Common myeloid progenitor, CD34-positive (primary cell): ENCODE measurements around the gene CFAP45.

Experiments used
- CTCF ChIA-PET: fragments of 350-600 bp; sonication (Branson Sonifier 250); formaldehyde crosslinking; loops from one replicate; lab custom pipeline; 2021; ENCODE audit warnings: antibody characterized with exemption; lab: Charles Lee
- POLR2A ChIA-PET: fragments of 350-600 bp; sonication (Branson Sonifier 250); formaldehyde crosslinking; loops from one replicate; lab custom pipeline; 2021; ENCODE audit warnings: antibody characterized with exemption; lab: Charles Lee
- DNase-seq, 3 donors: peaks; one replicate each; pipeline versions ENCODE4 v3.0.0 to v3.0.0-alpha.2; 2013
- H3K27ac ChIP-seq, 2 experiments: 1 replicate in 1 of 2; 2 replicates in 1 of 2; pipeline ENCODE4 v1.7.0; 2013; ENCODE audit warnings: inconsistent platforms in 2 of 2, low read length in 2 of 2, mild to moderate bottlenecking in 2 of 2, low read depth in 1 of 2, moderate library complexity in 1 of 2; ENCODE audit not compliant: severe bottlenecking in 2 of 2, insufficient read depth in 1 of 2, poor library complexity in 1 of 2
- H3K27me3 ChIP-seq, 5 experiments: replicated peaks in 2 of 5; 1 replicate in 3 of 5; 2 replicates in 2 of 5; pipeline versions ENCODE4 v1.6.1 to v1.7.0; 2013; ENCODE audit warnings: low read length in 4 of 5, mild to moderate bottlenecking in 2 of 5, moderate library complexity in 2 of 5, inconsistent platforms in 1 of 5; ENCODE audit not compliant: insufficient read depth in 5 of 5, control insufficient read depth in 4 of 5
- H3K36me3 ChIP-seq, 4 experiments: 1 replicate in 2 of 4; 2 replicates in 2 of 4; pipeline versions ENCODE4 v1.6.1 to v1.7.0; 2013; ENCODE audit warnings: low read length in 3 of 4, control low read depth in 1 of 4, mild to moderate bottlenecking in 1 of 4; ENCODE audit not compliant: control insufficient read depth in 4 of 4, insufficient read depth in 4 of 4
- H3K4me1 ChIP-seq, 4 experiments: 1 replicate in 3 of 4; 2 replicates in 1 of 4; pipeline versions ENCODE4 v1.6.1 to v1.7.1; 2013; ENCODE audit warnings: low read length in 3 of 4, mild to moderate bottlenecking in 3 of 4, control low read depth in 1 of 4, inconsistent platforms in 1 of 4, moderate library complexity in 1 of 4; ENCODE audit not compliant: control insufficient read depth in 4 of 4, insufficient read depth in 4 of 4; ENCODE audit errors: control extremely low read depth in 1 of 4
- H3K4me3 ChIP-seq, 7 experiments: 1 replicate in 4 of 7; 2 replicates in 3 of 7; pipeline versions ENCODE4 v1.5.1 to v1.7.0; 2013; ENCODE audit warnings: mild to moderate bottlenecking in 7 of 7, low read length in 6 of 7, moderate library complexity in 6 of 7, inconsistent platforms in 2 of 7, low read depth in 2 of 7, control low read depth in 1 of 7; ENCODE audit not compliant: insufficient read depth in 4 of 7, control insufficient read depth in 1 of 7; ENCODE audit errors: extremely low read depth in 1 of 7
- H3K9me3 ChIP-seq, 5 experiments: 1 replicate in 4 of 5; 2 replicates in 1 of 5; pipeline versions ENCODE4 v1.6.1 to v1.7.1; 2013; ENCODE audit warnings: low read length in 4 of 5, mild to moderate bottlenecking in 2 of 5, inconsistent platforms in 1 of 5, low read depth in 1 of 5, moderate library complexity in 1 of 5; ENCODE audit not compliant: control insufficient read depth in 4 of 5, insufficient read depth in 2 of 5; ENCODE audit errors: control extremely low read depth in 1 of 5
- WGBS: methylation state at CpG from one replicate; pipeline ENCODE4 v1.1.5; 2013; ENCODE audit not compliant: insufficient coverage; 5-methylcytosine and 5-hydroxymethylcytosine counted together

CFAP45 gene

DNA sequence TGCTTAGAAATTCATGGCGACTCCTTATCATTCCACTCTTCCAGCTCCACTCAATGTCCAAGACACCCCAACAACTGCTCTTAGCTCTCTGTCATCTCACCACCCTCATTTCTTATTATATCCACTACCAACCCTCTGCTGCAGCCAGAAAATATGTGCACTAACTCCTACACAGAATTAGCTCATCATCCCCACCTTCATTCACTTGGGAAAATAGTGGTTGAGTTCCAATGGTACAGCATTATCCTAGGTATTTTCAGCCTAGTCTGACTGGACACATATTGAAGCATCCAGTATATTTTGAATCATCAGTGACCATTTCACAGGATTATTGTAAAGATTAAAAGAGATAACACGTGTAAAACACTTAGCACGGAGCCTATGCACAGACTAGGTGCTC, 20.8 kb downstream of the CFAP45 start:
- Histone ChIP-seq H3K36me3 (no peaks in the 10 kb centered on the region), H3K9me3 (no peaks in the 10 kb centered on the region), H3K4me3 (no peak overlapping the region), H3K27me3 (no peaks in the 10 kb centered on the region), H3K27ac (no peak overlapping the region), H3K4me1 (peaks cover 0 to 25% (median 13%) of the 10 kb centered on the region in 4 experiments)
- 92% methylated on average over 1 of the region's 3 CpGs for WGBS
- ChIA-PET POLR2A (no interaction called here), CTCF (interaction anchor here (0.9 to 5.9 kb wide), 8 partner anchors 9 to 129 kb away, joined by 3 to 57 read pairs (median 4); no protein-coding TSS in a partner anchor)
- DNase-seq: no peak

DNA sequence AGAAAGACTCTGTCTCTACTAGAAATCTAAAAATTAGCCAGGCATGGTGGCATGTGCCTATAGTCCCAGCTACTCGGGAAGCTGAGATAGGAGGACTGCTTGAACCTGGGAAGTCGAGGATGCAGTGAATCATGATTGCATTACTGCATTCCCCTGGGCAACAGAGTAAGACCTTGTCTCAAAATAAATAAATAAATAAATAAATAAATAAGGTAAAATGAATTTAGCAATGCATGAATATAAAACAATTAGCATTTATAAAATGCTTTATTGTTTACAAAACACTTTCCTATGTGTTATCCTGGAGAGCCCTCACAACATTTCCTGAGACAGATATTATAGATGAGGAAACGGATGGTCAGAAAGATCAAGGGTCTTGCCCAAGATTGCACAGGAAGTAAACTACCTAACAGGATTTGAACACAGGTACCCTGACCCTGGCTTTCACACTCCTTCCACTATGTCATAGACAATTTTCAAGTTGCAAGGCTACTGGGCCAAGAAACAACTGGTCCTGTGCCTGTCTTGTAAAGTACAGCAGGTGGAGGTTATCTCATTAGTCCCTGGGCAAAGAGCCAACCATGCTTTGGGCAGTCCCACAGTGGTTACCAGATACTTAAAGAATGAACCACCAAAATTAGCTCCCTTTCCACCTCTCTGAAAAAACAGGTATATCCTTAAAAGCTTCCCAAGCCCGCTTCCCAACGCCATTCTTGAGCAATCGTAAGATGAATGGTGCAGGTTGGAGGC, 22.1 kb downstream of the CFAP45 start:
- CTCF ChIA-PET: interaction anchor here (5.2 to 5.9 kb wide), 2 partner anchors 14 to 79 kb away, joined by 27 to 57 read pairs; no protein-coding TSS in a partner anchor
- no peak for DNase-seq
- POLR2A ChIA-PET: interaction anchor here (0.8 kb wide), 1 partner anchor 12 kb away, joined by 3 read pairs; no protein-coding TSS in a partner anchor
- H3K36me3 ChIP-seq: no peaks in the 10 kb centered on the region
- H3K27me3 ChIP-seq: no peaks in the 10 kb centered on the region
- WGBS: 100% methylated on average over 5 of the region's 6 CpGs
- no peak overlapping the region for H3K4me3 ChIP-seq
- peaks cover 0 to 25% (median 13%) of the 10 kb centered on the region in 4 experiments for H3K4me1 ChIP-seq
- H3K27ac ChIP-seq: no peak overlapping the region
- H3K9me3 ChIP-seq: no peaks in the 10 kb centered on the region

DNA sequence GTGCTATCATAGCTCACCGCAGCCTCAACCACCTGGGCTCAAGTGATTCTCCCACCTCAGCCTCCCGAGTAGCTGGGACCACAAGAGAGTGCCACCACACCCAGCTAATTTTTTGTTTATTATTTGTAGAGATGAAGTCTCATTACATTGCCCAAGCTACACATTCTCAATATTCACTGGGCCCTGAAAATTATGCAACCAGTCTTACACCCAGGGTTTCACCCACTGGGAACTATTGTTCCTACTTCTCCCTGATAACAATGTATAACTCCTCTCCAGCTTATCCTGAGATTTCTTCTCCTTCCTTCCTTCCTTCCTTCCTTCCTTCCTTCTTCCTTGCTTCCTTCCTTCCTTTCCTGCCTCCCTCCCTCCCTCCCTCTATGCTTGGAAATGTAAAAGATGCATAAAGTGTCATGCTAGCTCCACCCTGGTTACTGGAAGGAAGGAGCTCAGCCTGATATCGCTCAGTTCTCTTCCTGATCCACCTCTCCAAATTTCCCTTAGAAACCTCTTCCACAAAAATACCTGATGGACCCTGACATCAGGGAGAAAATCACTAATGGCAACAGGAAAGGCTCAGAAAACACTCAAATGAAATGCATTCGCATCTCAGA, 26.3 kb downstream of the CFAP45 start:
- H3K9me3 ChIP-seq: no peaks in the 10 kb centered on the region
- POLR2A ChIA-PET: interaction anchor here (0.6 kb wide), 1 partner anchor 18 kb away, joined by 3 read pairs; no protein-coding TSS in a partner anchor
- H3K36me3 ChIP-seq: no peaks in the 10 kb centered on the region
- DNase-seq: no peak
- no peak overlapping the region for H3K27ac ChIP-seq
- peaks cover 0 to 15% (median 8%) of the 10 kb centered on the region in 4 experiments for H3K4me1 ChIP-seq
- 83% methylated on average over 1 of the region's 4 CpGs for WGBS
- H3K27me3 ChIP-seq: no peaks in the 10 kb centered on the region
- no peak overlapping the region for H3K4me3 ChIP-seq
- CTCF ChIA-PET: interaction anchor here (1.0 to 4.0 kb wide), 5 partner anchors 17 to 93 kb away, joined by 3 to 19 read pairs (median 7); partner anchors contain the start of gene DUSP23

DNA sequence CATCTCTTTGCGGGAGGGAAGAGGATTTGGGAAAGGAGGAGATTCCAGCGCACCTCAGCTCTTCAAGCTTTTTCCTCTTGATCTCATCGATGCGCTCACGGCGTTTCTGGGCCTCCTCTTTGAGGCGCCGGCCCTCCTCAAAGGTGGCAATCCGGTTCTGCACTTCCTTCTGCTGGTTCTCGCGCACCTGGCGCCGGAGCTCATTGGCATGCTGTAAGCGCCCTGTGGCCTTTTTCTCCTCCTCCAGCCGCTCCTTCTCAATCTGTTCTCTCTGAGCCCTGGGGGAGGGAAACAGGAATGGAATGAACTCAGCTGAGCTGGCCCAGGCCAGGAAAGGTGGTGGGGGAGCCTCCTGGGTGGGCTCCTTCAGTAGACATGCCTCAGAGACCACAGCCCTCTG, 27.1 kb downstream of the CFAP45 start:
- POLR2A ChIA-PET: interaction anchor here (0.6 kb wide), 1 partner anchor 18 kb away, joined by 3 read pairs; no protein-coding TSS in a partner anchor
- Histone ChIP-seq H3K27ac (no peak overlapping the region), H3K4me1 (peaks cover 0 to 16% (median 8%) of the 10 kb centered on the region in 4 experiments), H3K36me3 (no peaks in the 10 kb centered on the region), H3K4me3 (no peak overlapping the region), H3K27me3 (no peaks in the 10 kb centered on the region), H3K9me3 (no peaks in the 10 kb centered on the region)
- CTCF ChIA-PET: interaction anchor here (0.5 to 4.0 kb wide), 7 partner anchors 16 to 451 kb away, joined by 3 to 19 read pairs (median 7); no protein-coding TSS in a partner anchor
- no peak for DNase-seq
- WGBS: 98% methylated on average over 7 of the region's 15 CpGs

DNA sequence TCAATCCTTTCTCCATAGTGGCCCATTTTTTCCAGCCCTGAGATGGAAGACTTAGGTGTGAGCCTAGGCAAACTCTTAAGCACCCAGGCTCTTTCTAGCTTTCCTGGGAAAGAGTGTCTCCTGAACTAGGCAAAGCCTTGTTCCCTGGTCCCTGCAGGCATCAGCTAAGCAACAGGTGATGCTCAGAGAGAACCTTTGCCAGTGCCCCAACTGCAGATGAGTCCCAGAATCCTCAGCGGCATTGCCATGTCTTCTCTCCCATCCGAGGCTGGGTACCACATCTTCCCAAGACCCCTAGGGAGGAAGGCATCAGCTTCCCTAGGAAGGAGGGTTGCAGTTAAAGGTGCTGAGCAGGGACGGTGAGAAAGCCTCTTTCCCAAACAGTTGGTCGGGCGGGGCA, 29.3 kb downstream of the CFAP45 start:
- no peak overlapping the region for H3K4me3 ChIP-seq
- 100% methylated on average over 5 of the region's 5 CpGs for WGBS
- no peak overlapping the region for H3K27ac ChIP-seq
- H3K4me1 ChIP-seq: peaks cover 0 to 16% (median 8%) of the 10 kb centered on the region in 4 experiments
- H3K27me3 ChIP-seq: no peaks in the 10 kb centered on the region
- DNase-seq: no peak
- H3K36me3 ChIP-seq: no peaks in the 10 kb centered on the region
- POLR2A ChIA-PET: no interaction called here
- no peaks in the 10 kb centered on the region for H3K9me3 ChIP-seq
- CTCF ChIA-PET: interaction anchor here (0.9 to 4.0 kb wide), 6 partner anchors 9 to 72 kb away, joined by 3 to 19 read pairs (median 5); no protein-coding TSS in a partner anchor

DNA sequence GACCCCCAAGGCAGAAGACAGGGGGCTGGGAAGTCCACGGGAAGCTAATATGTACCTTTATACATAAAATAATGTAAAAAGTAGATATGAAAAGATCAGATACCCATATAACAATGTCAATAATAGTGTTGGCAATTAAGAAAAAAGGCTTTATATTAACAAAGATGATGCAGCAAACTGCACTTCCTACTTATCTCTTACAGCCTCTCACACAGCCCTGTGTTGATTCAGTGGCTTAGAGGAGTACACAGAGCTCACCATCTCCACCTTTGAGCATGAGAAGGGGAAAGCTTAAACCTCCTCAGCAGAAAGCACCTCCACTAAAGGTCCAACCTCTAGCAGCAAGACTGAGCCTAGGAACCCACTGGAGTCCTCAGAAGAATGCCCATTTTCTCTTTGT, 30.4 kb downstream of the CFAP45 start:
- H3K27me3 ChIP-seq: no peaks in the 10 kb centered on the region
- H3K4me3 ChIP-seq: peak overlapping the region in 1 of 7 experiments; percentile 11
- H3K4me1 ChIP-seq: peaks cover 0 to 16% (median 8%) of the 10 kb centered on the region in 4 experiments
- CTCF ChIA-PET: interaction anchor here (0.6 to 1.4 kb wide), 6 partner anchors 10 to 65 kb away, joined by 3 to 6 read pairs (median 4); no protein-coding TSS in a partner anchor
- POLR2A ChIA-PET: no interaction called here
- DNase-seq: peak in 2 of 3 donors; percentile 38 to 43
- H3K36me3 ChIP-seq: no peaks in the 10 kb centered on the region
- WGBS: no CpG with 5 or more reads among the region's 1 CpG
- H3K9me3 ChIP-seq: no peaks in the 10 kb centered on the region
- no peak overlapping the region for H3K27ac ChIP-seq
